ENCODE measurements around the gene TMEM229B. TPM values are rescaled to one million over a fixed set of nuclear protein-coding genes. Genes with fewer than 3 reads are reported as not detected.

The TMEM229B gene
- not detected in 2 replicates for polyA plus RNA-seq (2014; cell fraction: cytosol; rRNA removed)
- polyA plus RNA-seq (2014; cell fraction: nucleus; rRNA removed) = not detected in 2 replicates

- no peak for DNase-seq (ENCODE audit: low spot score)
Observed at GRCh38 chr14:67487937-67488893, at the start of gene TMEM229B. Gene TMEM229B, minus strand, starts transcription at chr14:67488721. Its CDS starts 14,798 bp downstream, at chr14:67473923.

GRCh38 chr14:67537736-67538135 is 49.2 kb upstream of the TMEM229B start:
- DNase-seq (ENCODE audit: low spot score) = no peak

- DNase-seq (ENCODE audit: low spot score) = no peak
Observed at GRCh38 chr14:67536087-67536486, 47.6 kb upstream of the TMEM229B start.

GRCh38 chr14:67533754-67534085 is 45.2 kb upstream of the TMEM229B start:
- DNase-seq (ENCODE audit: low spot score) = peak; percentile 12

GRCh38 chr14:67532998-67533753 is 44.7 kb upstream of the TMEM229B start, which contains the start of gene PLEKHH1:
Gene PLEKHH1, plus strand, starts transcription at chr14:67533290. Its CDS starts 8,578 bp downstream, at chr14:67541868.
- peak; percentile 61 for DNase-seq (ENCODE audit: low spot score)

- no peak for DNase-seq (ENCODE audit: low spot score)
Observed at GRCh38 chr14:67532606-67532997, 44.1 kb upstream of the TMEM229B start.

- no peak for DNase-seq (ENCODE audit: low spot score)
Observed at GRCh38 chr14:67529947-67530935, 41.7 kb upstream of the TMEM229B start.

- no peak for DNase-seq (ENCODE audit: low spot score)
Observed at GRCh38 chr14:67528276-67528675, 39.8 kb upstream of the TMEM229B start.

GRCh38 chr14:67527756-67528155 is 39.2 kb upstream of the TMEM229B start:
- DNase-seq (ENCODE audit: low spot score) = no peak

GRCh38 chr14:67526676-67527459 is 38.3 kb upstream of the TMEM229B start:
- DNase-seq (ENCODE audit: low spot score) = peak; percentile 37

- no peak for DNase-seq (ENCODE audit: low spot score)
Observed at GRCh38 chr14:67526181-67526580, 37.7 kb upstream of the TMEM229B start.

GRCh38 chr14:67525389-67525788 is 36.9 kb upstream of the TMEM229B start:
- no peak for DNase-seq (ENCODE audit: low spot score)

- DNase-seq (ENCODE audit: low spot score) = no peak
Observed at GRCh38 chr14:67524634-67524963, 36.1 kb upstream of the TMEM229B start.

GRCh38 chr14:67523764-67524633 is 35.5 kb upstream of the TMEM229B start:
- no peak for DNase-seq (ENCODE audit: low spot score)

GRCh38 chr14:67522270-67522669 is 33.7 kb upstream of the TMEM229B start:
- DNase-seq (ENCODE audit: low spot score) = no peak

- no peak for DNase-seq (ENCODE audit: low spot score)
Observed at GRCh38 chr14:67520482-67520881, 32.0 kb upstream of the TMEM229B start.

GRCh38 chr14:67519406-67519805 is 30.9 kb upstream of the TMEM229B start:
- DNase-seq (ENCODE audit: low spot score) = no peak

- no peak for DNase-seq (ENCODE audit: low spot score)
Observed at GRCh38 chr14:67517083-67517482, 28.6 kb upstream of the TMEM229B start.

- DNase-seq (ENCODE audit: low spot score) = no peak
Observed at GRCh38 chr14:67516676-67517075, 28.2 kb upstream of the TMEM229B start.
